Measurements from ENCODE around the gene ENG. TPM values are rescaled to one million over a fixed set of nuclear protein-coding genes. Genes with fewer than 3 reads are reported as not detected.

Gene ENG
- total and polyA plus RNA-seq, 4 donors: 41.1 to 317 (median 131) TPM

DNA sequence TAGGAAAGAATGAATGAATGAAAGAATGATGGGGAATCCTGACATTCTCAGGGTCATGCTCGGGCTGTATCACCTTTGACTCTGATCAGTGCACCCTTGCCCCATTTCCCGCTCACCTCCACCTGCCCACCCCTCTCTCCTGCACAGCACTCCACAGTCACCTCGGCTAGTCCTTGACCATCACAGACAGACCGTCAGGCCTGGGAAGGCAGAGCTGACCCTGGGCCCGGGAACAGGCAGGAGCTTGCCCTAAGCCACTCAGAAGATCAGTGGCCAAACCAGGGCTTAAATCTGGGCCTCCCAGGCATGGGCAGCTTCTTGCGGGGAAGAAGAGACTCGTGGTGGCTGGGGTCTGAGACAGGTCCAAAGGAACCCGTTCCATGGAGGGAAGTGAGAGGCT, 41.4 kb upstream of the ENG start:
- no peak for DNase-seq
- H3K36me3 ChIP-seq (ENCODE audit: control insufficient read depth in 4 of 4, insufficient read depth in 4 of 4, low read length in 4 of 4): peaks cover 15 to 40% (median 36%) of the 10 kb centered on the region in 4 donors
- TF ChIP-seq, protein P1, sequence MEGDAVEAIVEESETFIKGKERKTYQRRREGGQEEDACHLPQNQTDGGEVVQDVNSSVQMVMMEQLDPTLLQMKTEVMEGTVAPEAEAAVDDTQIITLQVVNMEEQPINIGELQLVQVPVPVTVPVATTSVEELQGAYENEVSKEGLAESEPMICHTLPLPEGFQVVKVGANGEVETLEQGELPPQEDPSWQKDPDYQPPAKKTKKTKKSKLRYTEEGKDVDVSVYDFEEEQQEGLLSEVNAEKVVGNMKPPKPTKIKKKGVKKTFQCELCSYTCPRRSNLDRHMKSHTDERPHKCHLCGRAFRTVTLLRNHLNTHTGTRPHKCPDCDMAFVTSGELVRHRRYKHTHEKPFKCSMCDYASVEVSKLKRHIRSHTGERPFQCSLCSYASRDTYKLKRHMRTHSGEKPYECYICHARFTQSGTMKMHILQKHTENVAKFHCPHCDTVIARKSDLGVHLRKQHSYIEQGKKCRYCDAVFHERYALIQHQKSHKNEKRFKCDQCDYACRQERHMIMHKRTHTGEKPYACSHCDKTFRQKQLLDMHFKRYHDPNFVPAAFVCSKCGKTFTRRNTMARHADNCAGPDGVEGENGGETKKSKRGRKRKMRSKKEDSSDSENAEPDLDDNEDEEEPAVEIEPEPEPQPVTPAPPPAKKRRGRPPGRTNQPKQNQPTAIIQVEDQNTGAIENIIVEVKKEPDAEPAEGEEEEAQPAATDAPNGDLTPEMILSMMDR (IDR thresholded peaks at IDR 0.05; ENCODE audit: control extremely low read depth, extremely low read depth): no peak
- no peak for ATAC-seq (ENCODE audit: insufficient read depth, low FRiP score)
- H3K4me3 ChIP-seq: no peak overlapping the region
- H3K9me3 ChIP-seq (ENCODE audit: control insufficient read depth in 4 of 4, insufficient read depth in 3 of 4, low read length in 3 of 4): peaks cover 0 to 11% (median 6%) of the 10 kb centered on the region in 4 donors
- WGBS, 2 donors: 95 to 96% methylated on average over 8 of the region's 8 CpGs
- H3K27ac ChIP-seq (ENCODE audit: low read depth in 1 of 2, low read length in 1 of 2): no peak overlapping the region
- no peak overlapping the region for H3K9ac ChIP-seq (ENCODE audit: insufficient read depth in 1 of 2, low read length in 2 of 2)
- H3K4me1 ChIP-seq (ENCODE audit: control insufficient read depth in 5 of 5, insufficient read depth in 5 of 5, low read length in 5 of 5): peaks cover 4 to 25% (median 8%) of the 10 kb centered on the region in 5 donors
- no peaks in the 10 kb centered on the region for H3K27me3 ChIP-seq (ENCODE audit: control insufficient read depth in 3 of 3, insufficient read depth in 3 of 3, low read length in 2 of 3)

DNA sequence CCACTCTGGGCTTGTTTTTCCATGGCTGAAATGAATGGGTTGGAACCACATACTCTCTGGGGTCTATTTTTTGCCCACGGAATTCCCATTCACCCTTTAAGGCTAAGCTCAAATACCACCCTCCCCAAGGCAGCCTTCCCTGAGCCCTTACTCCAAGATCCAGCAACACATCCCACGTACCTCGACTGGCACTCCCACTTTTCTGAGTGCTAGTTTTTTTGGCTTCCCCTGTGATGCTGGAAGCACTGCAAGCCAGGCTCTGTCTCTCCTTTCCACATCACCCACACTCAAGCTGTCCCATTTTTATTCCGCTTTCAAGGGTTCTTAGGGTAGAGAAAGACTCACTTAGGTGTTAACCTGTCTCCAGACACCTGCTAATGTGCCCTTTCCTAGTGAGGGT, 38.9 kb upstream of the ENG start:
- H3K27me3 ChIP-seq (ENCODE audit: control insufficient read depth in 3 of 3, insufficient read depth in 3 of 3, low read length in 2 of 3): no peaks in the 10 kb centered on the region
- TF ChIP-seq, protein P1 (IDR thresholded peaks at IDR 0.05; ENCODE audit: control extremely low read depth, extremely low read depth): no peak
- peaks cover 0 to 11% (median 6%) of the 10 kb centered on the region in 4 donors for H3K9me3 ChIP-seq (ENCODE audit: control insufficient read depth in 4 of 4, insufficient read depth in 3 of 4, low read length in 3 of 4)
- DNase-seq (no peak), ATAC-seq (ENCODE audit: insufficient read depth, low FRiP score) (no peak)
- H3K9ac ChIP-seq (ENCODE audit: insufficient read depth in 1 of 2, low read length in 2 of 2): no peak overlapping the region
- H3K27ac ChIP-seq (ENCODE audit: low read depth in 1 of 2, low read length in 1 of 2): no peak overlapping the region
- WGBS, 2 donors: 99% methylated on average over 4 of the region's 4 CpGs
- H3K36me3 ChIP-seq (ENCODE audit: control insufficient read depth in 4 of 4, insufficient read depth in 4 of 4, low read length in 4 of 4): peaks cover 15 to 44% (median 41%) of the 10 kb centered on the region in 4 donors
- H3K4me1 ChIP-seq (ENCODE audit: control insufficient read depth in 5 of 5, insufficient read depth in 5 of 5, low read length in 5 of 5): peaks cover 3 to 16% (median 6%) of the 10 kb centered on the region in 5 donors
- H3K4me3 ChIP-seq: no peak overlapping the region

DNA sequence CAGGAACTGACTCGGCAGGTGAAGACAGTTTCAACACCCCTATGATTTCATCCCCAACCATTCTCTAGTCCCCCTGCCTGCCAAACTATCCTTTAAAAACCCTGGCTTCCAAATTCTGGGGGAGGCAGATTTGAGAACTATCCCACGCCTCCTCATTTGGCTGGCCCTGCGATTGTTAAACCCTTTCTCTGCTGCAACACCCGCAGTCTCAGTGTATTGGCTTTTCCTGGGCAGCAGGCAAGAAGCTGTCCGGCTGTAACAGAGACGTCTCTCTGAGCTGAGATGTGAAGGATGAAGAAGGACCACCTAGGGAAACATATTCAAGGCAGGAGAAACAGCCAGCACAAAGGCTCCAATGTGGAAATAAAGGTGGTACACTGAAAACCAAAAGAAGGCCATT, 38.4 kb upstream of the ENG start:
- DNase-seq (no peak), ATAC-seq (ENCODE audit: insufficient read depth, low FRiP score) (no peak)
- H3K4me3 ChIP-seq: no peak overlapping the region
- 96 to 98% methylated on average over 6 of the region's 6 CpGs for WGBS, 2 donors
- H3K27ac ChIP-seq (ENCODE audit: low read depth in 1 of 2, low read length in 1 of 2): no peak overlapping the region
- H3K27me3 ChIP-seq (ENCODE audit: control insufficient read depth in 3 of 3, insufficient read depth in 3 of 3, low read length in 2 of 3): no peaks in the 10 kb centered on the region
- H3K9ac ChIP-seq (ENCODE audit: insufficient read depth in 1 of 2, low read length in 2 of 2): no peak overlapping the region
- peaks cover 2 to 14% (median 6%) of the 10 kb centered on the region in 5 donors for H3K4me1 ChIP-seq (ENCODE audit: control insufficient read depth in 5 of 5, insufficient read depth in 5 of 5, low read length in 5 of 5)
- peaks cover 0 to 11% (median 6%) of the 10 kb centered on the region in 4 donors for H3K9me3 ChIP-seq (ENCODE audit: control insufficient read depth in 4 of 4, insufficient read depth in 3 of 4, low read length in 3 of 4)
- TF ChIP-seq, protein P1 (IDR thresholded peaks at IDR 0.05; ENCODE audit: control extremely low read depth, extremely low read depth): no peak
- peaks cover 15 to 47% (median 43%) of the 10 kb centered on the region in 4 donors for H3K36me3 ChIP-seq (ENCODE audit: control insufficient read depth in 4 of 4, insufficient read depth in 4 of 4, low read length in 4 of 4)

DNA sequence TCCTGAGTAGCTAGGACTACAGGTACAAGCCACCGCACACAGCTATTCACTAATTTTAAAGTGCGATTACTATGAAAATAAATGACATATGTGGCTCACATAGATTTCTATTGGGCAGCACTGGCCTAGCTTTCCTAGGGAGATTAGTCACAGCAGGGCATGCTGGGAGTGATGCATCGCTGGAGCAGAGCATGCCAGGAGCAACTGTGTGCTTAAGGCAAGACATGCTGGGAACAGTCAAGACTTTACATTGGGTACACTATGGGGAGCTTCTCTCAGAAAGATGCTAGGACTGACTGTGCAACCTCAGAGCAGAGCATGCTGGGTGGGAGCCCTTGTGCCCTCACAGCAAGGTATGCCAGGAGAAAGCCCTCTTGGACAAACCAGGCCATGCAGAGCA, 35.6 kb upstream of the ENG start:
- no peak overlapping the region for H3K4me3 ChIP-seq
- H3K27ac ChIP-seq (ENCODE audit: low read depth in 1 of 2, low read length in 1 of 2): no peak overlapping the region
- ATAC-seq (ENCODE audit: insufficient read depth, low FRiP score) (no peak), DNase-seq (no peak)
- peaks cover 0 to 9% (median 6%) of the 10 kb centered on the region in 4 donors for H3K9me3 ChIP-seq (ENCODE audit: control insufficient read depth in 4 of 4, insufficient read depth in 3 of 4, low read length in 3 of 4)
- H3K36me3 ChIP-seq (ENCODE audit: control insufficient read depth in 4 of 4, insufficient read depth in 4 of 4, low read length in 4 of 4): peaks cover 19 to 58% (median 45%) of the 10 kb centered on the region in 4 donors
- TF ChIP-seq, protein P1 (IDR thresholded peaks at IDR 0.05; ENCODE audit: control extremely low read depth, extremely low read depth): no peak
- no peak overlapping the region for H3K9ac ChIP-seq (ENCODE audit: insufficient read depth in 1 of 2, low read length in 2 of 2)
- no peaks in the 10 kb centered on the region for H3K27me3 ChIP-seq (ENCODE audit: control insufficient read depth in 3 of 3, insufficient read depth in 3 of 3, low read length in 2 of 3)
- 95 to 97% methylated on average over 3 of the region's 3 CpGs for WGBS, 2 donors
- H3K4me1 ChIP-seq (ENCODE audit: control insufficient read depth in 5 of 5, insufficient read depth in 5 of 5, low read length in 5 of 5): peaks cover 0 to 6% (median 0%) of the 10 kb centered on the region in 5 donors

All from lung (tissue), 12 donors.